ENCODE data around the gene PPP2R5C. TPM values are rescaled to one million over a fixed set of nuclear protein-coding genes. Genes with fewer than 3 reads are reported as not detected.

PPP2R5C gene
- total RNA-seq, 1 experiment from 2014 or later = 89.9 TPM

DNA sequence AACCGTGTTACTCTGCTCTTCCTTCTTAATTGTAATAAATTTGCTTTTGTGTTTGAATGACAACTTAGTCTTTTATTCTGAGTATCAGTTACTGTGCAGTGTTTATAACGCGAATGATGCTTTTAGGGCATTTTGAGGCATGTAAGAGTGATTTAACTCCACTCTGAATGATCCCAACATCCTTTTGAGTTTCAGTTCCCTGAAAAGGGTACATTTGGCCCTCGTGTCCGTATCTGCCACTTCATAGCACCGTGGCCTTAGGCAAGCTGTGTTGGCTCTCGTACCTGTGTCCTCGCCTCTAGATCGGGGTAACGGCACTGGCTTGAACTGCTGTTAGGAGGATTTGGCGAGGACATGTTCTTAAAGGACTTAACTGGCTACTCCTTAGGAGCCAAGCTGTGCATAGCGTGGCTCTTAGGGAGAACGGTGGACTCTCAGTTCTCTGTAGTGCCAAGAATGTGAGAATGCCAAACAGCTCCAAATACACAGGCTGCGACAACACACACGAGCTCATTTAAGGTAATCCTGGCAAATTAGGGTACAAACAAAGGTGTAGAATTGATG, 92.0 kb downstream of the PPP2R5C start:
- Mint-ChIP-seq H3K36me3 (peaks cover 5% of the 10 kb centered on the region), H3K27ac (peak overlapping the region; percentile 18; the same call in 1 of the 2 replicates), H3K27me3 (ENCODE audit: low read depth) (no peaks in the 10 kb centered on the region), H3K4me1 (peaks cover 14% of the 10 kb centered on the region), H3K9me3 (no peaks in the 10 kb centered on the region), H3K4me3 (no peak overlapping the region)
- TF ChIP-seq CBFB (CRISPR knock-in tag; IDR thresholded peaks at IDR 0.05; ENCODE audit: low read depth) (no peak), SOX15 (CRISPR knock-in tag; IDR thresholded peaks at IDR 0.05) (no peak), ATF1 (CRISPR knock-in tag; IDR thresholded peaks at IDR 0.05) (no peak), ZNF263 (CRISPR knock-in tag; IDR thresholded peaks at IDR 0.05; ENCODE audit: low read depth) (no peak), EMX1 (CRISPR knock-in tag; IDR thresholded peaks at IDR 0.05) (no peak), ZNF317 (CRISPR knock-in tag; IDR thresholded peaks at IDR 0.05; ENCODE audit: borderline replicate concordance, low read depth) (no peak), TCF7 (CRISPR knock-in tag; IDR thresholded peaks at IDR 0.05; ENCODE audit: low read depth) (no peak), ZNF219 (CRISPR knock-in tag; IDR thresholded peaks at IDR 0.05; ENCODE audit: borderline replicate concordance) (no peak), TEAD4 (CRISPR knock-in tag; IDR thresholded peaks at IDR 0.05) (no peak), ELF4 (CRISPR knock-in tag; IDR thresholded peaks at IDR 0.05; ENCODE audit: low read depth) (no peak), ZNF423 (CRISPR knock-in tag; IDR thresholded peaks at IDR 0.05) (no peak)
- TF ChIP-seq, protein P1, sequence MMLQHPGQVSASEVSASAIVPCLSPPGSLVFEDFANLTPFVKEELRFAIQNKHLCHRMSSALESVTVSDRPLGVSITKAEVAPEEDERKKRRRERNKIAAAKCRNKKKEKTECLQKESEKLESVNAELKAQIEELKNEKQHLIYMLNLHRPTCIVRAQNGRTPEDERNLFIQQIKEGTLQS (CRISPR knock-in tag; conservative IDR thresholded peaks at IDR 0.05) = no peak
- TF ChIP-seq, protein P2, sequence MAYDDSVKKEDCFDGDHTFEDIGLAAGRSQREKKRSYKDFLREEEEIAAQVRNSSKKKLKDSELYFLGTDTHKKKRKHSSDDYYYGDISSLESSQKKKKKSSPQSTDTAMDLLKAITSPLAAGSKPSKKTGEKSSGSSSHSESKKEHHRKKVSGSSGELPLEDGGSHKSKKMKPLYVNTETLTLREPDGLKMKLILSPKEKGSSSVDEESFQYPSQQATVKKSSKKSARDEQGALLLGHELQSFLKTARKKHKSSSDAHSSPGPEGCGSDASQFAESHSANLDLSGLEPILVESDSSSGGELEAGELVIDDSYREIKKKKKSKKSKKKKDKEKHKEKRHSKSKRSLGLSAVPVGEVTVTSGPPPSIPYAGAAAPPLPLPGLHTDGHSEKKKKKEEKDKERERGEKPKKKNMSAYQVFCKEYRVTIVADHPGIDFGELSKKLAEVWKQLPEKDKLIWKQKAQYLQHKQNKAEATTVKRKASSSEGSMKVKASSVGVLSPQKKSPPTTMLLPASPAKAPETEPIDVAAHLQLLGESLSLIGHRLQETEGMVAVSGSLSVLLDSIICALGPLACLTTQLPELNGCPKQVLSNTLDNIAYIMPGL (CRISPR knock-in tag; IDR thresholded peaks at IDR 0.05) = no peak
- TF ChIP-seq, protein P3, sequence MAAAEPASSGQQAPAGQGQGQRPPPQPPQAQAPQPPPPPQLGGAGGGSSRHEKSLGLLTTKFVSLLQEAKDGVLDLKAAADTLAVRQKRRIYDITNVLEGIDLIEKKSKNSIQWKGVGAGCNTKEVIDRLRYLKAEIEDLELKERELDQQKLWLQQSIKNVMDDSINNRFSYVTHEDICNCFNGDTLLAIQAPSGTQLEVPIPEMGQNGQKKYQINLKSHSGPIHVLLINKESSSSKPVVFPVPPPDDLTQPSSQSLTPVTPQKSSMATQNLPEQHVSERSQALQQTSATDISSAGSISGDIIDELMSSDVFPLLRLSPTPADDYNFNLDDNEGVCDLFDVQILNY (CRISPR knock-in tag; IDR thresholded peaks at IDR 0.05) = no peak
- TF ChIP-seq, protein P4, sequence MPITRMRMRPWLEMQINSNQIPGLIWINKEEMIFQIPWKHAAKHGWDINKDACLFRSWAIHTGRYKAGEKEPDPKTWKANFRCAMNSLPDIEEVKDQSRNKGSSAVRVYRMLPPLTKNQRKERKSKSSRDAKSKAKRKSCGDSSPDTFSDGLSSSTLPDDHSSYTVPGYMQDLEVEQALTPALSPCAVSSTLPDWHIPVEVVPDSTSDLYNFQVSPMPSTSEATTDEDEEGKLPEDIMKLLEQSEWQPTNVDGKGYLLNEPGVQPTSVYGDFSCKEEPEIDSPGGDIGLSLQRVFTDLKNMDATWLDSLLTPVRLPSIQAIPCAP (CRISPR knock-in tag; IDR thresholded peaks at IDR 0.05) = no peak
- TF ChIP-seq, protein P5, sequence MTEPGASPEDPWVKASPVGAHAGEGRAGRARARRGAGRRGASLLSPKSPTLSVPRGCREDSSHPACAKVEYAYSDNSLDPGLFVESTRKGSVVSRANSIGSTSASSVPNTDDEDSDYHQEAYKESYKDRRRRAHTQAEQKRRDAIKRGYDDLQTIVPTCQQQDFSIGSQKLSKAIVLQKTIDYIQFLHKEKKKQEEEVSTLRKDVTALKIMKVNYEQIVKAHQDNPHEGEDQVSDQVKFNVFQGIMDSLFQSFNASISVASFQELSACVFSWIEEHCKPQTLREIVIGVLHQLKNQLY (CRISPR knock-in tag; IDR thresholded peaks at IDR 0.05) = no peak
- ChIA-PET POLR2A (no interaction called here), CTCF (no interaction called here)
- DNase-seq (ENCODE audit: low spot score) (no peak), ATAC-seq (no peak)

DNA sequence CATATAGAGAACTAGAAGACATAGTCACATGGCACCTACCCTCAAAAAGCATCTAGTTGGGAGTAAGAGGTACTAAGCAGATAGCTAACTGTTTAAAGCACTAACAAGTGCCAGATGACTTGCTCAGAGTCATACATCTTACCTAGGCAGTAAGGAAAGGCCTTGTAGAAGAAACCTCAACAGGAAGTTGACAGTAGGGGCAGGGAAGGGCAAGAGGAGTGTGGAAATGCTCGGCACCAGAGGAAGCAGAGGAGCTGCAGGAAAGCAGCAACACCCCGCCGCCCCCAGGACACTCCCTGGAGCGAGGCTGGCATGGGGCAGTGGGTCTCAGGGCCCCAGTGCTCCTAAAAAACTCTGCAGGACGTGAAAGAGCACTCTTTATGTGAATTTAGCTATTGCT, 92.9 kb downstream of the PPP2R5C start:
- Mint-ChIP-seq H3K27ac (peak overlapping the region; percentile 60; the same call in 1 of the 2 replicates), H3K4me1 (peaks cover 14% of the 10 kb centered on the region), H3K27me3 (ENCODE audit: low read depth) (no peaks in the 10 kb centered on the region), H3K36me3 (peaks cover 5% of the 10 kb centered on the region), H3K9me3 (no peaks in the 10 kb centered on the region), H3K4me3 (no peak overlapping the region)
- no peak; the same call in 1 of the 2 replicates for ATAC-seq
- TF ChIP-seq NFE2L1 (CRISPR knock-in tag; IDR thresholded peaks at IDR 0.05) = no peak
- TF ChIP-seq GTF2I (CRISPR knock-in tag; conservative IDR thresholded peaks at IDR 0.05) = no peak
- no peak for TF ChIP-seq NR3C1 (CRISPR knock-in tag; conservative IDR thresholded peaks at IDR 0.05; ENCODE audit: low read depth)
- no peak for TF ChIP-seq NFATC4 (CRISPR knock-in tag; IDR thresholded peaks at IDR 0.05)
- TF ChIP-seq SMAD3 (CRISPR knock-in tag; IDR thresholded peaks at IDR 0.05; ENCODE audit: borderline replicate concordance) = no peak
- TF ChIP-seq EMX1 (CRISPR knock-in tag; IDR thresholded peaks at IDR 0.05) = no peak
- TF ChIP-seq, protein P6, sequence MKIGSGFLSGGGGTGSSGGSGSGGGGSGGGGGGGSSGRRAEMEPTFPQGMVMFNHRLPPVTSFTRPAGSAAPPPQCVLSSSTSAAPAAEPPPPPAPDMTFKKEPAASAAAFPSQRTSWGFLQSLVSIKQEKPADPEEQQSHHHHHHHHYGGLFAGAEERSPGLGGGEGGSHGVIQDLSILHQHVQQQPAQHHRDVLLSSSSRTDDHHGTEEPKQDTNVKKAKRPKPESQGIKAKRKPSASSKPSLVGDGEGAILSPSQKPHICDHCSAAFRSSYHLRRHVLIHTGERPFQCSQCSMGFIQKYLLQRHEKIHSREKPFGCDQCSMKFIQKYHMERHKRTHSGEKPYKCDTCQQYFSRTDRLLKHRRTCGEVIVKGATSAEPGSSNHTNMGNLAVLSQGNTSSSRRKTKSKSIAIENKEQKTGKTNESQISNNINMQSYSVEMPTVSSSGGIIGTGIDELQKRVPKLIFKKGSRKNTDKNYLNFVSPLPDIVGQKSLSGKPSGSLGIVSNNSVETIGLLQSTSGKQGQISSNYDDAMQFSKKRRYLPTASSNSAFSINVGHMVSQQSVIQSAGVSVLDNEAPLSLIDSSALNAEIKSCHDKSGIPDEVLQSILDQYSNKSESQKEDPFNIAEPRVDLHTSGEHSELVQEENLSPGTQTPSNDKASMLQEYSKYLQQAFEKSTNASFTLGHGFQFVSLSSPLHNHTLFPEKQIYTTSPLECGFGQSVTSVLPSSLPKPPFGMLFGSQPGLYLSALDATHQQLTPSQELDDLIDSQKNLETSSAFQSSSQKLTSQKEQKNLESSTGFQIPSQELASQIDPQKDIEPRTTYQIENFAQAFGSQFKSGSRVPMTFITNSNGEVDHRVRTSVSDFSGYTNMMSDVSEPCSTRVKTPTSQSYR (CRISPR knock-in tag; IDR thresholded peaks at IDR 0.05) = no peak
- no peak for TF ChIP-seq ZNF263 (CRISPR knock-in tag; IDR thresholded peaks at IDR 0.05; ENCODE audit: low read depth)
- TF ChIP-seq ZNF396 (CRISPR knock-in tag; IDR thresholded peaks at IDR 0.05; ENCODE audit: borderline replicate concordance) = no peak
- no peak for DNase-seq (ENCODE audit: low spot score)
- ChIA-PET POLR2A (no interaction called here), CTCF (no interaction called here)

All from WTC11 (cell line).